GM19328 (cell line): ENCODE results near the gene QSOX1.

Experiments used
- ATAC-seq: cut with Tn5 transposase; IDR thresholded peaks from one replicate; pipeline ENCODE4 v1.9.1; 2021; ENCODE audit warnings: mild to moderate bottlenecking, moderate library complexity; ENCODE audit not compliant: unreplicated experiment

The QSOX1 gene

GRCh38 chr1:180150982-180151381, 3.7 kb upstream of the QSOX1 start:
- no peak for ATAC-seq

DNA sequence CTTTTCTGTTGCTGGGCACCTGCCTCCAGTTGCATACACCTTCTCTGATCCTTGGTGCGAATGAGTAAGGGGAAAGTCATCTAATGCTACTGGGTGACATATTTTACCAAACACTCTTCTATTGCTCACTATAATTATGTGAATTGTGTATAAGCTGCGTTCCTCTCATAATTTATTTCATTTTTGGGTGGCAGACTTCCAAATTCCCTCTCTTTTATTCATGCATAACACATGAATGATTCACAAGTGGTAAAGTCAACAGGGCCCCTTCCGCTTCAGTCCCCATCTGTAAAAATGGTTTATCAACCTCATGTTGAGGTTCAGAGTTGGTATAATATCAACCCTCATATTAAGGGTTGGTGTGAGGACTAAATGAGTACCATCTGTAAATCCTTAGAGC, 3.2 kb upstream of the QSOX1 start:
- no peak for ATAC-seq

DNA sequence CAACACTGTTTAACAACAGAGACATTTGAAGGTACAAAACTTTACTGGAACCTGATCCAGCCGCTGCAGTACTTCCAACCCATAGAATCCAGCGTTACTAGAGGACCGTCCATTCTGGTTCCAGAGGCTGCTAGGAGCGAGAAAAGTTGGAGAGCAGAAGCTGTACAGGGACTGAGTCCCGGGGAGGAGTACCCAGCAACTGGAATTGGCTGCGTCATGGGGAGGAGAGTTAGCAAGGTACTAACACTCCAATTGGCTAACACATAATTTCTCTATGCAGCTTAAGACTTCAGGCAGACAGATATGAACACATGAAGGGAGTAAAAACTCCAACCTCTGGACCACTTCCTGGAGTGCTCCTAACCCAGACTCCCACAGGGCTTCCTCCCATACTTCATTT, 2.1 kb upstream of the QSOX1 start:
- no peak for ATAC-seq

GRCh38 chr1:180153032-180153431, 1.6 kb upstream of the QSOX1 start:
- no peak for ATAC-seq

GRCh38 chr1:180154003-180154324, 705 bp upstream of the QSOX1 start:
- no peak for ATAC-seq

- ATAC-seq = no peak
Observed at GRCh38 chr1:180155182-180155682, 563 bp downstream of the QSOX1 start.

GRCh38 chr1:180156201-180156600, 1.5 kb downstream of the QSOX1 start:
- ATAC-seq = no peak

- ATAC-seq = no peak
Observed at GRCh38 chr1:180156631-180157091, 2.0 kb downstream of the QSOX1 start.

GRCh38 chr1:180157108-180157507, 2.4 kb downstream of the QSOX1 start:
- no peak for ATAC-seq

DNA sequence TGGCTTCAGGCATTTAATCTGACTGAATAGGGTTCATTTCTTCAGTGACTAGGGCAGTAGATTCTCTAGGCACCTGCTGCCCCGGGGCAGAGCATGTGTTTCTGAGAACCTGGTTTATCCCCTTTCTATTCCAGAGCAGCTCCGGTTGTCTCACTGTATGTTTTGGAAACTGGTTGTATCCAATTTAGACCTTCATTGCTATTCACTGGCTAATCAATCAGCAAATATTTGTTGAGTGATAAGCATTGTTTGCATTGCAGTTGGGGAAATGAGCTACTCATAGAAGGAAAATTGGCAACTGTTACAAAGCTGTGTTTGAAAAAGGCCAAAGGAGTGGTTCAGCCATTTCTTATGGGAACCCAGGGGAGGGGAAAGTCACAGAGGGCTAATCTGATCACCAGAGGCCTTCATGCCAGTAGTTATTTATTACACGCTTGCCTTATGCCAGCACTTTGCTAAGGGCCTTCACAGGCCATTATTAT, 2.9 kb downstream of the QSOX1 start:
- ATAC-seq = no peak

DNA sequence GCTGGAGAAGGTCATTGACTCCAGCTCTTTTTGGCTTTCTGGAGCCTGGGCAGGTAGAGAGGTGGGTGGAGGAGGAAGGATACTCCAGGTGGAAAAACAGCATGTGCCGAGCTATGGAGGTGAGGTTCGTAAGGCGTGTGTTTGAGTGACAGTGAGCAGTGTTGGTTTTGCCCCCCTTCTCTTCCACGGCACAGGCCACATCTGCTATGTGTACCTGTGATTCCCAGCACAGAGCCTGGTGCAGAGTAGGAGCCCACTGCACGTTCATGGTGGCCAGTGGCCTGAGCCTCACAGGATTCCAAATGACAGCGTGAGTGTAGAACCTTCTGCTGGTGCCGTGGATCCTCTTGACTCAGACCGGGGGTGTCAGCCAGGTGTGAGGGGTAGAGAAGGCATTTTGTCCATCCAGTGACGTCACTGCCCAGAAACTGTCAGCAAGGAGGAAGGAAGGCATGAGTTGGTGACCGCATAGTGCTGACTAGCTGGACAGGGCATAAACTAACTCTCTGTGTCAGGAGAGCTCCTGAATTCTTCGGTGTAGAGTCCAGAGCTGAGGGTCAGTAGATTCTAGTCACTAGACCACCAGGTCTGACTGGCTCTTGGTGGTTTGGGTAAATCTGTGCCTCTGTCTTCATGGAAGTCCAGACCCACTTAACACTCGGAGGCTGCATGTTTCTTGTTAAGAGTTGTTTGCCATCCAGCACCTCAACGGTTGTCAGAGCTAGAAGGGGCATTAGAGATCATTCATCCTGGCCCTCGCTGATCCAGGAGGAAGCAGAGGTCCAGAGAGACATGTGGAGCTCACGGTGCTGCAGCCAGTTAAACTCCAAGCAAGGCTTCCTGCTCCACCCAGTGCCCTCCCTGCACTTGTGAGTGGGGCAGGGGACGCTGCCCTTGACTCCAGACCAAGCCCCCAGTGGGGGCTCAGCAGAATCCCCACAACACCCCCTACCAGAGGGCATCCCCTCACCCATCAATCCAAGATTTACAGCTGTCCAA, 3.8 kb downstream of the QSOX1 start:
- no peak for ATAC-seq

- ATAC-seq = no peak
Observed at GRCh38 chr1:180160357-180160756, 5.7 kb downstream of the QSOX1 start.

- no peak for ATAC-seq
Observed at GRCh38 chr1:180163041-180163440, 8.4 kb downstream of the QSOX1 start.

DNA sequence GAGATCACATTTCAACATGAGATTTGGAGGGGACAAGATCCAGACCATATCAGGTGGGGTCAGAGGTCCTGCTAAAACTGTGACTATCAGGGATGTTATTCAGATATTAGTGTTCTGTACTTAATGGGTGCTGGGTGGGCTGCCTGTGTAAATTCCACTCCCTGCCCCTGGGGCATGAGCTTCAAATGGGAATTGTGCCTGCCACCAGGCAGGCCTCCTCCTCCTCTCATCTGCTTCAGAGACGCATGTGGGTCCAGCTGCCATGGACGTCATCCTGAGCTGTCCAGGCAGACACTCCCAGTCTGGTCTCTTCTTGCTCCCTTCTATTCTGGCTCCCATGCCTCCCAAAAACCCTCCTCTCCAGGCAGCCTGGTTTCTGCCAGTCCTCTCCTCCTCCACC, 10.4 kb downstream of the QSOX1 start:
- no peak for ATAC-seq

- no peak for ATAC-seq
Observed at GRCh38 chr1:180165509-180166435, 11.1 kb downstream of the QSOX1 start.

- no peak for ATAC-seq
Observed at GRCh38 chr1:180166436-180166800, 11.7 kb downstream of the QSOX1 start.

DNA sequence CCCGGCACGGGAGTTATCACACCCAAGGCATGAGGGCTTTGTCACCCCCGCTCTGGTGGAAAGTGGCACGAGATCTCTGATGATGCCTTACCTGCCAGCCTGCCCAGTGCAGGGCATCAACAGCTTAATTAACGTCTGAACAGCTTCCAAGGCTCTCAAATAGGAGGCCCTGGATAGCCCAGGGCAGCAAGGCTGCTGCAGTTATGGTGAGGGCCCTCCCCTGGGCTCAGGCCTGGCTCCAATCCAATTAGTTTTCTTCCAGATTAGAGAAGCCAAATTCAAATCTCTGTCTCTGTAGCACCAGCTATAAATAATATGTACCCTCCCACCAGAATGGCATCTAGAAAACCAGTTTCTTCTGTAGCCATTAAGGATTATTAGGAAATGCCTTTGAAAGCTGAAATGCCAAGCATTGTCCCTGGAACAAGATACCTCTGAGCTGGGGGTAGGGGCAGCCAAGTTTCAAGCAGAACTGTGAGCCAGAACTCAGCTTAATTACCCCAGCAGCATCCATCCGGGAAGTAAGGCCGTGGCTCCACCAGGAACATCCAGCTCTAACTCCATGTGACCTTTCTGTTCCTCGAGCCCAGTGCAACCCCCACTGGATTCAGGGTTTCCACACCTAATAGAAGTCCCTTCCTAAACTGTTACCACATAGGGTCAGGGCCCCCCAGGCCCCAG, 12.5 kb downstream of the QSOX1 start:
- ATAC-seq = no peak

DNA sequence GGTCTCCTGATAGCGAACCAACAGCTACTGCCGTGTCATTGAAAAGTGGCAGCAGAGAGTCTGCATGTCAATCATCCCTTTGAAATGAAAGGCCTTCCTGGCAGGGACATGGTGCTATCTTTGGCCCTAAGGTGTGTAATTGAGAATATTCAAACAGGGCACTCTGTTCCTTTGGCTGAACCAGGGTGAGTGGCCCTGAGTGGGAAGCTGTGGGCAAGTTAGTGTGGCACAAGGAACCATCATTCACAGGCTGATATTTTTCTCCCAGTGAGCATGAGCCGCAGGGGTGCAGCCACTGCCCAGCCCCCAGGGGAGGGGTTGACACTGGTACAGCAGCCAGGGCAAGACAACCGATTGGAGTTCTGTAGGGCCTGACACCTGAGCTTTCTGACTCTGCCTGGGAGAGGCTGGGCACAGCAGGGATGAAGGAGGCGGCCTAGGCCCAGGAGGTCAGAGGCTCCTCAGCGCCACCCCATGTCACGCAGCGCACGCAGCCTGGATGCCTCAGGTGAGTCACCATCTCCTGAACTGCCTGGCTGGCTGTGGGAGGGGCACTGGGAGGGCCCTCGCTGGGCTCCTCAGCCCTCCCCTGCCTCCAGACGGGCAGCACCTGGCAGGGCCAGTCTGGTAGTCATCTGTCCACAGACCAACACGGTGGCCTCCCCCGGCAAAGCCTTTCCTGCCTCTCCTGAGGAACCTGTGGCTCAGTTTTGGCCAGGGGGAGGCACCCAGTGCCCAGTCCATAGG, 13.2 kb downstream of the QSOX1 start:
- ATAC-seq = no peak

DNA sequence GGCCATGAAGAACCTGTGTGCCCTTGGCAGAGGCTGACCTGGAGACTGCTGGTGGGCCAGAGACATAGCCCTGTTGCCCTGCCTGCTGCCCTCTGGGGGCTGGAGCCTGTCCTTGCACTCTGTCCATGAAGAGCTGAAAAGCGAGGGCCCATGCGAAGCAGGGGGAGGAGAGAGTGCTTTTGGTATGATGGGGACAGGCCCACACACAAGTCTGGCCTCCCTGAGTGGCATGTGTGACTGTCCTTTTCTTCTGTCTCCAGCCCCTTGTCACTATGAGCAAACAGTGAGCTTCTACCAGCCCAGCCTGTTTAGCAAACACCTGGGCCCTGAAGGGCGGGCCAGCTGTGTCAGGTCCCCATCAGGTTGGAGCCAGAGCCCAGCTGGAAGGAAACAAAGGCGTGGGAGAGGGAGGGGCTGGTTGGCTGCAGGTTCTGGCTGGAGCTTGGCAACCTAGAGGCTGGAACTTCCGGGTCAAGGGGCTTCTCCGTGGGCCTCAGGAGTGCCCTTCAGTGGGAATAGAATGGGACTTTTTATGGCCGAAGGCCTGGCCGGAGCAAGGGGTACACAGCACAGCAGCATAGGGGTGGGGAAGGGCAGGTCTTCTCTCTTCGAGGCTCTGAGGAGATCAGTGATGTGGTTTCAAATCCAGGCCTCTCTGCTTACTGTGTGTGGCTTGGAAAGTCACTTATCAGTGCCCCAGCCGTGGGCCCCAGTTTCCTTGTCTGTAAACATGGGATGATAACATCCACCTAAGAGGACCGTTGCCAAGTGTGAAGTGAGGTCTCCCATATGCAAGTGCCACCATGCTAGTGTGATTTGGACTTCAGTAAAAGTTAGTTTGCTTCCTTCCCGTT, 14.3 kb downstream of the QSOX1 start:
- ATAC-seq = no peak
